Smooth muscle cell (in vitro differentiated cells): ENCODE results near the gene CCDC14. TPM values are rescaled to one million over a fixed set of nuclear protein-coding genes. Genes with fewer than 3 reads are reported as not detected.
"Not testable (repeated sequence)": the region's sequence is repeated elsewhere in the genome, so short reads cannot be mapped to it uniquely, and the experiment has no call there.

Experiments used
- DNase-seq: peaks from one replicate; lab custom pipeline; 2025; ENCODE audit not compliant: unreplicated experiment; lab: John Stamatoyannopoulos, UW
- H2AFZ ChIP-seq: fragments of 200-600 bp; sonication (generic); 2 replicates; pipeline ENCODE4 v1.6.0; 2016; ENCODE audit warnings: antibody characterized with exemption, low read depth, mild to moderate bottlenecking
- H3F3A ChIP-seq: fragments of 200-600 bp; sonication (generic); 2 replicates; pipeline ENCODE4 v1.6.0; 2017; ENCODE audit warnings: antibody characterized with exemption, low read depth
- H3K27ac ChIP-seq: fragments of 200-600 bp; sonication (generic); 2 replicates; pipeline ENCODE4 v1.5.1; 2016; ENCODE audit warnings: low read depth, mild to moderate bottlenecking
- H3K27me3 ChIP-seq: fragments of 200-600 bp; sonication (generic); 2 replicates; pipeline ENCODE4 v1.6.1; 2016; ENCODE audit warnings: low read depth, mild to moderate bottlenecking
- H3K36me3 ChIP-seq: fragments of 200-600 bp; sonication (generic); 2 replicates; pipeline ENCODE4 v1.5.1; 2016; ENCODE audit warnings: low read depth
- H3K4me1 ChIP-seq: fragments of 200-600 bp; sonication (generic); 2 replicates; pipeline ENCODE4 v1.5.1; 2016; ENCODE audit warnings: low read depth
- H3K4me2 ChIP-seq: fragments of 200-600 bp; sonication (generic); 2 replicates; pipeline ENCODE4 v1.6.0; 2016; ENCODE audit warnings: mild to moderate bottlenecking
- H3K4me3 ChIP-seq: fragments of 200-600 bp; sonication (generic); 2 replicates; pipeline ENCODE4 v1.5.1; 2016; ENCODE audit warnings: mild to moderate bottlenecking
- H3K79me2 ChIP-seq: fragments of 200-600 bp; sonication (generic); 2 replicates; pipeline ENCODE4 v1.6.0; 2016; ENCODE audit warnings: low read depth, mild to moderate bottlenecking
- H3K9ac ChIP-seq: fragments of 200-600 bp; sonication (generic); 2 replicates; pipeline ENCODE4 v1.6.0; 2016; ENCODE audit warnings: low read depth
- H3K9me3 ChIP-seq: fragments of 200-600 bp; sonication (generic); replicated peaks from 2 replicates; pipeline ENCODE4 v1.5.1; 2016; ENCODE audit warnings: low read depth
- H4K20me1 ChIP-seq: fragments of 200-600 bp; sonication (generic); 2 replicates; pipeline ENCODE4 v1.6.0; 2016; ENCODE audit warnings: low read depth
- WGBS: methylation state at CpG from one replicate; pipeline ENCODE4 v1.1.7; 2016; ENCODE audit warnings: low lambda C conversion rate; 5-methylcytosine and 5-hydroxymethylcytosine counted together
- polyA plus RNA-seq: library from polyadenylated mRNA; unstranded; fragments of >200 nt; fragmentation: Nextera tagmentation; extraction: Ambion mirVana; gene quantifications from 2 replicates; pipeline ENCODE4 v1.2.1, GENCODE V29; 2016
- total RNA-seq: library from RNA; depleted of rRNA; stranded (reverse); fragments of >200 nt; gene quantifications from 2 replicates; pipeline ENCODE4 v1.2.3, GENCODE V29; 2014
- TF ChIP-seq, protein P1 (sequence below): fragments of 200-600 bp; sonication (generic); IDR thresholded peaks from 2 replicates; pipeline ENCODE4 v1.5.1; 2017; ENCODE audit warnings: borderline replicate concordance, mild to moderate bottlenecking, antibody characterized with exemption; ENCODE audit not compliant: insufficient read depth, poor library complexity, severe bottlenecking

Gene CCDC14, protein sequence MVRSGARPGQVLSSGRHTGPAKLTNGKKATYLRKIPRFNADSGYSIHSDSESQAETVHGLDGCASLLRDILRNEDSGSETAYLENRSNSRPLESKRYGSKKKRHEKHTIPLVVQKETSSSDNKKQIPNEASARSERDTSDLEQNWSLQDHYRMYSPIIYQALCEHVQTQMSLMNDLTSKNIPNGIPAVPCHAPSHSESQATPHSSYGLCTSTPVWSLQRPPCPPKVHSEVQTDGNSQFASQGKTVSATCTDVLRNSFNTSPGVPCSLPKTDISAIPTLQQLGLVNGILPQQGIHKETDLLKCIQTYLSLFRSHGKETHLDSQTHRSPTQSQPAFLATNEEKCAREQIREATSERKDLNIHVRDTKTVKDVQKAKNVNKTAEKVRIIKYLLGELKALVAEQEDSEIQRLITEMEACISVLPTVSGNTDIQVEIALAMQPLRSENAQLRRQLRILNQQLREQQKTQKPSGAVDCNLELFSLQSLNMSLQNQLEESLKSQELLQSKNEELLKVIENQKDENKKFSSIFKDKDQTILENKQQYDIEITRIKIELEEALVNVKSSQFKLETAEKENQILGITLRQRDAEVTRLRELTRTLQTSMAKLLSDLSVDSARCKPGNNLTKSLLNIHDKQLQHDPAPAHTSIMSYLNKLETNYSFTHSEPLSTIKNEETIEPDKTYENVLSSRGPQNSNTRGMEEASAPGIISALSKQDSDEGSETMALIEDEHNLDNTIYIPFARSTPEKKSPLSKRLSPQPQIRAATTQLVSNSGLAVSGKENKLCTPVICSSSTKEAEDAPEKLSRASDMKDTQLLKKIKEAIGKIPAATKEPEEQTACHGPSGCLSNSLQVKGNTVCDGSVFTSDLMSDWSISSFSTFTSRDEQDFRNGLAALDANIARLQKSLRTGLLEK
- 80.9 and 84.6 TPM in 2 replicates for total RNA-seq
- 15.4 and 16.6 TPM in 2 replicates for polyA plus RNA-seq

DNA sequence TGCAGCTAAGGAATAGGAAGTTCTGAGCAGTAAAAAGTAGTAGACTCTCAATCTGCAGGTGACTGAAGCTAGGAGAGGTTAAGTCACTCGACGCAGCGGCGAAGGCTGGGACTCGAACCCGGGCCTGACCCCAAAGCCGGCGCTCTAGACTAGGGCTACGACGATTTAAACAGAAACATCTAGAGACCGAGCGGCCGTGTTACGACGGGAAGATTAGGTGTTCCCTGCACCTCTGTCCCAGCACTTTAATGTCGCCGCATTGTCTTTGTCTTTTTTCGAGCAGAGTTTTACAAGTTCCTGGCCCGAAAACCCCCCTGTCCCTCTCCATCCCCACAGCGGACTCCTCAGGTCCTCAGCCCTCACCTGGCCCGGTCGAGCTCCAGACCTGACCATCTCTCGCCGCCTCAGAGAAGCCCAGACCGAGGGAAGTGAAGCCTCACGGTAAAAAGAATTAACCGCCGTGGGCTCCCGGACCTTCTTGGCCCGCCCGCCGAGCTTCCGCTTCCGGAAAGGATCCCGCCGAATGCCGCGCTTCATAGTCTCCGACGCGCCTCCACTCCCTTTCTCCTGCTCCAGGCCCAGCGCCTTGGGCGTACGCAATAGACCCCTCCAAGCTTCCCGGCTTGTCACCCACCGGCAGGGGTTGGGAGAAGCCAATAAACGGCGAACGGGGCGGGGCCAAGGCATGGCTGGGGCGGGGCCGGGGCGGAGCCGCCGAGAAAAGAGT, at the start of gene CCDC14:
CCDC14 (minus strand) TSS at position 449 of the 727 bp plus-strand sequence; CDS start at position 393, 56 bp downstream.
- WGBS, result under 1% methylated on average over 55 of the region's 55 CpGs
- peaks cover 5% of the 10 kb centered on the region for H3K36me3 ChIP-seq
- H3K4me3 ChIP-seq, result peak within 1 kb of the TSS; percentile 65
- peak within 1 kb of the TSS; percentile 89 for H3K4me2 ChIP-seq
- H3K27me3 ChIP-seq, result no peaks in the 10 kb centered on the region
- peaks cover 17% of the 10 kb centered on the region for H3K79me2 ChIP-seq
- H3K27ac ChIP-seq, result peak within 1 kb of the TSS; percentile 71
- peak; percentile 87 for DNase-seq
- H3K9me3 ChIP-seq, result no peaks in the 10 kb centered on the region
- H4K20me1 ChIP-seq, result no peaks in the 10 kb centered on the region
- TF ChIP-seq, protein P1, sequence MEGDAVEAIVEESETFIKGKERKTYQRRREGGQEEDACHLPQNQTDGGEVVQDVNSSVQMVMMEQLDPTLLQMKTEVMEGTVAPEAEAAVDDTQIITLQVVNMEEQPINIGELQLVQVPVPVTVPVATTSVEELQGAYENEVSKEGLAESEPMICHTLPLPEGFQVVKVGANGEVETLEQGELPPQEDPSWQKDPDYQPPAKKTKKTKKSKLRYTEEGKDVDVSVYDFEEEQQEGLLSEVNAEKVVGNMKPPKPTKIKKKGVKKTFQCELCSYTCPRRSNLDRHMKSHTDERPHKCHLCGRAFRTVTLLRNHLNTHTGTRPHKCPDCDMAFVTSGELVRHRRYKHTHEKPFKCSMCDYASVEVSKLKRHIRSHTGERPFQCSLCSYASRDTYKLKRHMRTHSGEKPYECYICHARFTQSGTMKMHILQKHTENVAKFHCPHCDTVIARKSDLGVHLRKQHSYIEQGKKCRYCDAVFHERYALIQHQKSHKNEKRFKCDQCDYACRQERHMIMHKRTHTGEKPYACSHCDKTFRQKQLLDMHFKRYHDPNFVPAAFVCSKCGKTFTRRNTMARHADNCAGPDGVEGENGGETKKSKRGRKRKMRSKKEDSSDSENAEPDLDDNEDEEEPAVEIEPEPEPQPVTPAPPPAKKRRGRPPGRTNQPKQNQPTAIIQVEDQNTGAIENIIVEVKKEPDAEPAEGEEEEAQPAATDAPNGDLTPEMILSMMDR, result no peak
- no peaks in the 10 kb centered on the region for H3F3A ChIP-seq
- peak within 1 kb of the TSS; percentile 87 for H3K9ac ChIP-seq
- peaks cover 14% of the 10 kb centered on the region for H3K4me1 ChIP-seq
- H2AFZ ChIP-seq, result peak within 1 kb of the TSS; percentile 89

DNA sequence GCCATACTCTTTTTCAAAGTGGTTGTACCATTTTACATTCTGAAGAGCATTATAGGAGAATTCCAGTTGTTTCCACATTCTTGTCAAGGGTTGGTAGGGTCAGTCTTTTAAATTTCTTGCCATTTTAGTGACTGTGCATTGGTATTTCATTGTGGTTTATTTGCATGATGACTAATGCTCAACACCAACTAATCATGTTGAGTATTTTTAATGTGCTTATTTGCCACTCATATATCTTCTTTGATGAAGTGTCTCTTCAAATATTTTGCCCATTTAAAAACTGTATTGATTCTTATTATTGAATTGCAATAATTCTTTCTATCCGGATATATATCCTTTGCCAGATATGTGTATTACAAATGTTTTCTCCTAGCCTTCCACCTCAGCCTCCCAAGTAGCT, 47.3 kb upstream of the CCDC14 start:
- not testable (repeated sequence) for H3K9ac ChIP-seq, DNase-seq, H3K9me3 ChIP-seq, H3K27me3 ChIP-seq, H3K4me2 ChIP-seq, H3K79me2 ChIP-seq, H4K20me1 ChIP-seq, H2AFZ ChIP-seq, H3K4me3 ChIP-seq, H3K4me1 ChIP-seq, H3K36me3 ChIP-seq, H3F3A ChIP-seq
- 97% methylated on average over 1 of the region's 1 CpG for WGBS
- peak overlapping the region; percentile 77 for H3K27ac ChIP-seq

DNA sequence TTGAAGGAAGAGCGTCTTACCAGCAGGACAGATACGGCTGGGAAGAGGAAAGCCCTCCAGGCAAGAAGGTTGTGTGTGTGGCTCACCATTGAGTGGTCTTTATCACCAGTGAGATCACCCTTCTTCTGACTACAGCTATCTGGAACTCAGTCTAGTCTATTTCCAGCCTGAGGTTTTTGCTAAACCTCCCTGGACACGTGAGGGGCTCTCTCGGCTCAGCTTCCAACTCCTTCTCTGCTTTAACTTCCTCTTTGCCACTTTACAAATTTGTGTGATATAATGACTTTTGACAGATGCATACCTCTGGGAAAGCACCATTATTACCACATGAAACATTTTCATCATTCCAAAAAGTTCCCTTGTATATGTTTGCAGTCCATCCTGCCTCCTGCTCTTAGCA, 46.2 kb upstream of the CCDC14 start:
- H3K4me3 ChIP-seq, result no peak overlapping the region
- DNase-seq, result no peak
- H2AFZ ChIP-seq, result no peak overlapping the region
- peaks cover 10% of the 10 kb centered on the region for H3K27me3 ChIP-seq
- H3F3A ChIP-seq, result no peaks in the 10 kb centered on the region
- TF ChIP-seq, protein P1, result no peak
- H3K4me2 ChIP-seq, result peak overlapping the region; percentile 31
- 20% methylated on average over 4 of the region's 4 CpGs for WGBS
- H3K36me3 ChIP-seq, result no peaks in the 10 kb centered on the region
- H3K4me1 ChIP-seq, result no peaks in the 10 kb centered on the region
- H3K9ac ChIP-seq, result no peak overlapping the region
- H3K9me3 ChIP-seq, result no peaks in the 10 kb centered on the region
- no peaks in the 10 kb centered on the region for H3K79me2 ChIP-seq
- peak overlapping the region; percentile 77 for H3K27ac ChIP-seq
- H4K20me1 ChIP-seq, result no peaks in the 10 kb centered on the region

DNA sequence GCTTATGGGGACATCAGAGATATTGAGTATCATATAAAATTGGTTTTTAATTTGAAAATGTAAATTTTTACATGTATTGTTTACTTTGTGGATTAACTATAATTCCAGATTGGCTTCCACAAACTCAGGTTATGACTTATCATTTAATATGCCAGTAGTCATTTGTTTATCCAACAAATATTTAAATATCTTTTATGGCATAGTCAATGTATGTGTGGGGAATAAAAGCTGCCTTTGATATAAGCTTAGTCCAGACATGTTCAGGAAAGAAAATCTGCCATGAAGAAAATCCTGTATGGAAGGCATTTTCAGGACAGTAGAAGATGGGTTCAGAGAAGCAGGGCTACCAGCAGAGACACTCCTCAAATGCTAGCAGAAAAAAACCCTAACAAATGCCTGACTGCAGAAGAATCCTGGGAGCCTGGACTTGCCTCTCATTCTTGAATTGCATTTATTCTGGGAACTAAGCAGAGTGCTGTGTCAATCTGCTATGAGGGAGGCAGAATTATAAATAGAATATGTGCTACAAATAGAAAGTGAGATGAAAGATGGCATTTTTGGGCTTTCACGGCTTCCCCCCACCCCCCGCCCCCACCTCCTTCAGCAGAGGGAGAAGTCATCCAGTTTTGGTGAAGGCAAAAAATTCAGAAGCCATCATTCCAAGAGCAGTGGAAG, 41.5 kb upstream of the CCDC14 start:
- WGBS, result 92% methylated on average over 2 of the region's 2 CpGs
- not testable (repeated sequence) for H3K27ac ChIP-seq, H3K9me3 ChIP-seq, H3K36me3 ChIP-seq, H2AFZ ChIP-seq, H3K4me2 ChIP-seq, H3K79me2 ChIP-seq, H3K9ac ChIP-seq, H3K4me1 ChIP-seq, H3K4me3 ChIP-seq, H4K20me1 ChIP-seq, DNase-seq, H3F3A ChIP-seq
- peaks cover 44% of the 10 kb centered on the region for H3K27me3 ChIP-seq

DNA sequence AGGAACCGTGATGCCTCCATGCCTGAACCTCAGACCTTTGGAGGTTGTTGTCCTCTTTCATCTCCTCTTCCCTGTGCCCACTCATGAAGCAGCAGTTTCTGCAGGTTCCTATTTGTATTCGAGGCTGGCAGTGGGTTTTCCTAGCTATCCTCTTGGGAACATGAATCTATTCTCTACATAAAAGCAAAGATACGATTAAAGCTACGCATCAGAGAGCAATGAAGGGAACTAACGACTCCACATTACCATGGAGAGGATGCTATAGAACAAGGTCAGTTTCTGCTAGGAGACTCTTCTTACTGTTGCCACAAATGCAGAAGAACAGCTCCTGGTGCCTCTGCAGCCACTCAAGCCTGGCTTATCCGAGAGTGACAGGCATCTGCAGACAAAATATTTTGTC, 40.3 kb upstream of the CCDC14 start:
- H3K4me3 ChIP-seq, H3F3A ChIP-seq, H2AFZ ChIP-seq, H3K27ac ChIP-seq, H4K20me1 ChIP-seq, H3K4me2 ChIP-seq, H3K9ac ChIP-seq, H3K79me2 ChIP-seq, H3K4me1 ChIP-seq, H3K36me3 ChIP-seq, H3K9me3 ChIP-seq, DNase-seq: not testable (repeated sequence)
- H3K27me3 ChIP-seq, result peaks cover 44% of the 10 kb centered on the region
- WGBS, result 80% methylated on average over 6 of the region's 6 CpGs
